ENCODE measurements around the gene TMEM272. TPM values are rescaled to one million over a fixed set of nuclear protein-coding genes. Genes with fewer than 3 reads are reported as not detected.

The TMEM272 gene
- total and polyA plus RNA-seq, 2 of the 4 experiments (the other 2 are of a cell fraction), result not detected

DNA sequence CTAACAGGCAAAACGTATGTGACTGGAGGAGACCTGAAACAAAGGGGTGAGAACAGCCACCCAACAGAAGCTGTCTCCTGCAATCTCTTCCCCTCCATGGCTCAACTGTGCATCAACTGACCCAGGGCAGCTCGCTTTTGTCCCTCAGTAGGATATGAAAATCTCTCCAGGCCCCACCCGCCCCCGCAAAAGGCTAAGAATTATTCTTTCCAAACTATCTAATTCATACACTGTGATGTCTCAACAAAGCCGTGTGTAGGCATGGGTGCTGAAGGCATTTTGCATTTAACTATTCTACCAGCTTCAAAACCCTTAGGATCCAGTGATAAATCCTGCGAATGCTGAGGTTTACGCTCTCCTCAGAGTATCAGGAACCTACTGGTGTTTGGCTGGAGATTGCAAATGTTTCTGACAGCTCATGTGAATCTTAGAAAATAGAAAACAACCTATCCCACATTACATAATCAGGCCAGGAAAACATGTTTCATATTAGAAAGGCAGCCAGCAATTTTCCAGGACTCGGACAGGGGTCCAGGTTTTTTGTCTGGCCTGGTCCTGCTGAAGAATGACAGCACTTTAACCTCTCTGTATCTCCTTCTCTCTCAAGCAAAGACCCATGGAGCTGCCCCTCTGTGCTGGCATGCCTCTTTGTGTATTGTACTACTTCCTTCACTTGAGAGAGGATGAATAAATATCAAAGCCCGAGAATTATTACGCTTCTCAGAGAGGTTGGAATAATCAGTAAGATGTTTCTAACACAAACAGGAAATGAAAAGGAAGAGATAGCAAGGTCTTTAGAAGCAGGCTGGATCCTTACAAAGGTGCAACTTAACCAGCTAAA, 58.3 kb downstream of the TMEM272 start (continued):
- TF ChIP-seq RFX5 (IDR thresholded peaks at IDR 0.05; ENCODE audit: low read depth, low read length), result no peak
- no peak for TF ChIP-seq MAZ (IDR thresholded peaks at IDR 0.05; ENCODE audit: borderline replicate concordance, low read depth, low read length)

DNA sequence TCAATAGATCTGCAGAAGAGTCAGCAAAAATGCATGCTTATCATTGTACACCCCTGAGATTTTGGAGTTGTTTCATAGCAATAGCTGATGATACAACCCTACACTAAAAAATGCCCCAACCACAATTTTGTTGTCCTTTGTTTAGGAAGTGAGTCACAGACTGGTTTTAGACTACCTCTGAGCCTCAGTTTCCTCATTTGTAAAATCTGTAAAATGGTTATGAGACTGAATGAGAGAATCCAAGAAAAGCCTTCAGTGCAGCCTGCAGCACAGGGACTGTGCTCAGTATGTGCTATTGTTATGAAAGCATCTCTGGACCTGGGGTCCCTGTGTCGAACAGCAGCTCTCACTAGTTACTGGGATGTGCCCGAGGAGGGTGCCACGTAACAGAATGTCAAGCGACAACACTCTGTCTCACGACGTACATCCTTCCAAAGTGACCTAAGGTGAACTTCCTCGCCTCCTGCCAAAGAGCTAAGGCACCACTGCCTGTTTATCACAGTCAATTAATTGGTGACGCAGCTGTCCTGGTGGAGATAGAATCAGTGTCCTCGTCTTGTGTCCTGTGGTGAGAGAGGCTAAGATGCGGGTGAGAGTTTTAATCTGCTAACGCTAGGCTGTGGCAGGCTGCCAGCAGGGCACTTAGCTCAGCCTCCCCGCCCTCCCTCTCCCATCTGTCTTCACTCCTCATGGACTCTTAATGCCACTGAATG, 59.1 kb downstream of the TMEM272 start:
- Histone ChIP-seq H2BK120ac (ENCODE audit: low read depth, low read length) (peak overlapping the region; percentile 53; the same call in 1 of the 2 replicates), H3K27me3 (ENCODE audit: control insufficient read depth, insufficient read depth, low read length) (no peaks in the 10 kb centered on the region), H2BK5ac (ENCODE audit: low read depth, low read length, poor library complexity, severe bottlenecking) (no peak overlapping the region), H3K36me3 (ENCODE audit: control insufficient read depth, insufficient read depth, low read length) (no peaks in the 10 kb centered on the region; the same call in 1 of the 2 replicates), H3K27ac (ENCODE audit: insufficient read depth, low read length) (no peak overlapping the region), H3K79me1 (ENCODE audit: low read depth in 1 of 2, low read length in 2 of 2) (no peaks in the 10 kb centered on the region), H2AK5ac (ENCODE audit: low read depth, low read length) (peak overlapping the region; percentile 23; the same call in 1 of the 2 replicates), H2BK15ac (ENCODE audit: low read depth, low read length) (peak overlapping the region; percentile 55; the same call in 1 of the 3 replicates), H2AK9ac (replicated peaks; ENCODE audit: low read depth, low read length, poor library complexity) (peak overlapping the region; percentile 55), H3K14ac (replicated peaks; ENCODE audit: low read depth, low read length) (peak overlapping the region; percentile 42; the same call in 1 of the 2 replicates), H4K5ac (ENCODE audit: low read depth, low read length) (peak overlapping the region; percentile 30; the same call in 1 of the 2 replicates), H4K8ac (ENCODE audit: low read depth in 2 of 2, low read length in 2 of 2) (peak overlapping the region in 1 of 2 experiments; percentile 39; a peak in 1 of 4 replicates), H3K9ac (ENCODE audit: low read depth, low read length) (no peak overlapping the region), H3K23ac (ENCODE audit: low read depth, low read length) (peak overlapping the region; percentile 28; the same call in 1 of the 2 replicates), H3K4me3 (ENCODE audit: insufficient read depth, low read depth, low read length) (no peak overlapping the region), H3K4ac (ENCODE audit: low read depth, low read length) (peak overlapping the region; percentile 54), H2BK20ac (ENCODE audit: low read depth, low read length) (peak overlapping the region; percentile 34; the same call in 1 of the 2 replicates), H3K4me1 (ENCODE audit: control insufficient read depth, insufficient read depth, low read length) (peaks cover 14% of the 10 kb centered on the region), H4K91ac (ENCODE audit: insufficient read depth, low read depth, low read length) (no peak overlapping the region; the same call in 1 of the 2 replicates), H3K56ac (ENCODE audit: extremely low read depth, insufficient read depth, low read length) (no peak overlapping the region), H2AFZ (replicated peaks; ENCODE audit: low read length, poor library complexity) (peak overlapping the region; percentile 80), H3K9me1 (ENCODE audit: insufficient read depth, low read length) (peaks cover 13% of the 10 kb centered on the region), H3K4me2 (ENCODE audit: low read depth, low read length) (peak overlapping the region; percentile 70), H3K18ac (ENCODE audit: low read depth, low read length) (peak overlapping the region; percentile 16; the same call in 1 of the 2 replicates), H3K9me3 (ENCODE audit: control insufficient read depth, insufficient read depth, low read length) (no peaks in the 10 kb centered on the region), H4K20me1 (ENCODE audit: insufficient read depth, low read length) (no peaks in the 10 kb centered on the region)
- ATAC-seq (ENCODE audit: low read depth) (peak; percentile 48; the same call in 1 of the 2 replicates), DNase-seq (peak; percentile 44)
- whole genome bisulfite sequencing, 2 experiments (ENCODE audit: extremely low coverage in 2 of 2, insufficient read length in 1 of 2), result 32% methylated on average over 3 of the region's 12 CpGs; no CpG with 5 or more reads in 1 of the 2 experiments
- no peak for TF ChIP-seq POLR2A (IDR thresholded peaks at IDR 0.05; ENCODE audit: low read depth, low read length)
- intact Hi-C loops (cut with micrococcal nuclease), result no loop called here
- BruUV-seq (replicated peaks), result no TSS peak
- ChIA-PET CTCF (interaction anchor here (0.7 to 1.0 kb wide), 2 partner anchors 342 to 343 kb away, joined by 4 read pairs; partner anchors contain the start of gene NEK5), POLR2A (ENCODE audit: unreplicated experiment) (no interaction called here)
- in situ Hi-C loops (cut with MboI; ENCODE audit: low sequenced_read_pairs), result no loop called here
- dilution Hi-C loops (cut with HindIII; ENCODE audit: low sequenced_read_pairs, unreplicated experiment), result no loop called here
